Small intestine (tissue), 7 donors: ENCODE measurements around the gene STK10. TPM values are rescaled to one million over a fixed set of nuclear protein-coding genes. Genes with fewer than 3 reads are reported as not detected.
"Not testable (repeated sequence)": the region's sequence is repeated elsewhere in the genome, so short reads cannot be mapped to it uniquely, and the experiment has no call there.

Experiments
- DNase-seq, 2 donors: peaks; one replicate each; pipeline versions ENCODE4 v3.0.0 to v3.0.0-alpha.2; 2013
- FAIRE-seq: peaks from 2 replicates; lab custom pipeline; 2012; peaks lifted over from hg19 to GRCh38; lab: Jason Lieb, UNC
- H3K27ac ChIP-seq, 3 donors: one replicate each; pipeline ENCODE4 v1.5.1; 2013; ENCODE audit warnings: low read length in 2 of 3, mild to moderate bottlenecking in 2 of 3, control low read depth in 1 of 3, inconsistent platforms in 1 of 3, low read depth in 1 of 3, moderate library complexity in 1 of 3
- H3K27me3 ChIP-seq, 3 donors: one replicate each; pipeline ENCODE4 v1.6.1; 2013; ENCODE audit warnings: low read length in 3 of 3, inconsistent platforms in 1 of 3; ENCODE audit not compliant: control insufficient read depth in 3 of 3, insufficient read depth in 3 of 3
- H3K36me3 ChIP-seq, 3 donors: one replicate each; pipeline ENCODE4 v1.6.1; 2013; ENCODE audit warnings: low read length in 3 of 3, inconsistent platforms in 1 of 3, low read depth in 1 of 3, mild to moderate bottlenecking in 1 of 3, moderate library complexity in 1 of 3; ENCODE audit not compliant: control insufficient read depth in 3 of 3, insufficient read depth in 2 of 3
- H3K4me1 ChIP-seq, 3 donors: one replicate each; pipeline ENCODE4 v1.6.1; 2013; ENCODE audit warnings: low read length in 2 of 3, inconsistent platforms in 1 of 3, low read depth in 1 of 3, mild to moderate bottlenecking in 1 of 3, moderate library complexity in 1 of 3; ENCODE audit not compliant: control insufficient read depth in 3 of 3, insufficient read depth in 2 of 3
- H3K4me3 ChIP-seq, 3 donors: one replicate each; pipeline ENCODE4 v1.5.1; 2013; ENCODE audit warnings: low read length in 3 of 3, control low read depth in 1 of 3, inconsistent platforms in 1 of 3, low read depth in 1 of 3, mild to moderate bottlenecking in 1 of 3, moderate library complexity in 1 of 3
- H3K9me3 ChIP-seq, 2 donors: one replicate each; pipeline ENCODE4 v1.6.1; 2013; ENCODE audit warnings: low read depth in 1 of 2, low read length in 1 of 2; ENCODE audit not compliant: control insufficient read depth in 2 of 2, insufficient read depth in 1 of 2
- WGBS, 3 donors: extraction: QIAGEN DNeasy Blood & Tissue Kit; methylation state at CpG; one replicate each; pipeline ENCODE4 v1.1.7; 2013; 5-methylcytosine and 5-hydroxymethylcytosine counted together
- polyA plus RNA-seq, 4 donors: library from polyadenylated mRNA; stranded (reverse) in 3 of 4; unstranded in 1 of 4; fragments of 200-250 nt in 3 of 4; fragments of 120-200 nt in 1 of 4; gene quantifications; one replicate each; pipeline versions ENCODE4 v1.2.1 to v1.2.3, GENCODE V29; 2013
- donor health status: healthy with polysubstance abuse.
- donor health status: control.
- donor health status: control.
- donor health status: Bipolar disorder and iron deficiency.
- donor health status: healthy.

Gene STK10
- polyA plus RNA-seq, 4 donors, result 7.4 to 10.5 (median 9.1) TPM

DNA sequence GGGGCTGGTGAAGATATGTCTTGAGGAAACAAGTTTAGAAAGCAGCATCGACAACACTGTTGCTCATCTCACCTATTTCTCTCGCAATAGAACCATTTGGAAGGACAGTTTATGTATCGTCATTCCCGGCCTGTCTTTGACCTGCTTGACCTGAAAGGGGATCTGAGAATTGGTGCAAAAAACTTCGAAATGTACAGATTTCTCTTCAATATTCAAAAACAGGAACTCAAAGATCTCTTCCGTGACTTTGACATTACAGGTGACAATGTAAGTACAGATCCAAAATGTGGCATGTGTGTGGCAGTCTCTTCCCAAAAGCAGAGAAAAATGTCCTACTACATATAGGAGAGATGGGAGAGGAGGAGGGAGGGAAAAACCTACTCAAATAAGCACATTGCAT is 12.5 kb upstream of the STK10 start:
- whole genome bisulfite sequencing, 3 donors, result 87 to 91% (median 87%) methylated on average over 6 of the region's 6 CpGs
- Histone ChIP-seq H3K36me3 (no peaks in the 10 kb centered on the region), H3K4me1 (no peaks in the 10 kb centered on the region), H3K27ac (no peak overlapping the region), H3K27me3 (no peaks in the 10 kb centered on the region), H3K4me3 (no peak overlapping the region), H3K9me3 (no peaks in the 10 kb centered on the region)
- DNase-seq (no peak), FAIRE-seq (no peak)

- Histone ChIP-seq H3K4me1 (no peaks in the 10 kb centered on the region), H3K4me3 (no peak overlapping the region), H3K36me3 (no peaks in the 10 kb centered on the region), H3K9me3 (no peaks in the 10 kb centered on the region), H3K27me3 (no peaks in the 10 kb centered on the region), H3K27ac (no peak overlapping the region)
- WGBS, 3 donors, result 87 to 97% (median 92%) methylated on average over 10 of the region's 10 CpGs
- FAIRE-seq (no peak), DNase-seq (no peak)
Measured at GRCh38 chr5:172199446-172199845, 11.4 kb upstream of the STK10 start.

- 82 to 88% (median 83%) methylated on average over 4 of the region's 4 CpGs for WGBS, 3 donors
- not testable (repeated sequence) for FAIRE-seq
Measured at GRCh38 chr5:172197775-172198174, 9.8 kb upstream of the STK10 start.

DNA sequence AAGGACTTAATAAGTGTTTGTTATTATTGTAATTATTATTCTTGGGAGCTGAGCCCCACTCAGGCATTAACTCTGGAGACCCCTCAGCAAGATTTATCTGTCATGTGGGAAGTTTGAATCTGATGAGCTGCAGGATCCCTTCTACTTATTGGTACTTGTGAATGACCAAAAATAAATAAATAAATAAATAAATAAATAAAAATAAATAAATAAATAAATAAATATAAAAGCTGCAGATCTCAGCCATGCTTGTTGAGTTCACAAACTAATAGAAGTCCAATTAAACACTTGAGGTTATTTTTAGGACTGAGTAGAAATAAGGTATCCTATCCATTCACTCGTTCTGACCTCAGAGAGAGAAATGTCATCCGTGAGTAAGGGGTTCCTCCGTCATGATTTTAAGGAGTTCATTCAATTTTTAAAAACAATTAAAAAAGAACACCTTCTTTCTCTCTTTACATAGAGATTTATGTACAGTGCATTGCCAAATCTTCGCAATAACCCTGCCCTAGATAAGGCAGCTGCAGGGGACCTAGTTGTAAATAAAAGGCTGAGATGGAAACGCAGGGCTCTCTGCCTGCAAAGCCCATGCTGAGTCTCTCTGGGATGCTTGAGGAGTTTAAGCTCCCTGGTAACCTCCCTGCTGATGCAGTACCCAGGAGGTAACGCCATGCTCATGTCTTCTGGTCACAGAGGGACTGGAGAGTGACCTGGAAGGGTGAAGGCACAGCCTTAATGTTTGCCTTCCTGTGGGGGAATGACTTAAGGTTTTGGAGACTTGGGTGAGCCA is 7.2 kb upstream of the STK10 start:
- no peak overlapping the region for H3K27ac ChIP-seq
- 64 to 72% (median 67%) methylated on average over 6 of the region's 6 CpGs for WGBS, 3 donors
- H3K36me3 ChIP-seq, result no peaks in the 10 kb centered on the region
- FAIRE-seq (no peak), DNase-seq (no peak)
- H3K9me3 ChIP-seq, result no peaks in the 10 kb centered on the region
- H3K4me1 ChIP-seq, result no peaks in the 10 kb centered on the region
- H3K4me3 ChIP-seq, result no peak overlapping the region
- no peaks in the 10 kb centered on the region for H3K27me3 ChIP-seq

More at GRCh38 chr5:172197775-172198174, 9.8 kb upstream of the STK10 start:
- DNase-seq, H3K9me3 ChIP-seq, H3K4me3 ChIP-seq, H3K27me3 ChIP-seq, H3K4me1 ChIP-seq, H3K36me3 ChIP-seq, H3K27ac ChIP-seq: not testable (repeated sequence)

DNA sequence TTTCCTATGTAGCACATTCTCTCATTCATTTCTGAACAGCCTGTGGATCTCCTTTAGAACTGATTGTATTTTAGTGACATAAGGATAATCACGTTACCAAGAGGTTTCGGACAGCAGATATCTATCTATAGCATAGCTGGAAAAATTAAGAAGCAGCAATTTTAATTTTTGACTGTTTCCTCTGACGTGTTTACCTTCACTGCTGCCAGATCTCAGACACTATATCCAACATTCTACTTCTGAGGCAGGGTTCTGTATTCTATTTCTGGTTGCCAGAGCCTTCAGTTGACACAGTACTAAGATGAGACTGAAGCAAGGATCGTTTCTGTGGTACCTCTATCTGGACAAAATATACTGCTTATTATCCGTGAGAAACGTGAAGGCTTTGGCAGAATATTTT is 5.8 kb upstream of the STK10 start, which contains the start of gene EFCAB9:
Gene EFCAB9, plus strand, starts transcription at position 301 of the 400 bp plus-strand sequence. Its CDS starts 1 bp downstream, at position 302.
- FAIRE-seq (no peak), DNase-seq (no peak)
- no peak within 1 kb of the TSS for H3K4me3 ChIP-seq
- H3K27me3 ChIP-seq, result no peaks in the 10 kb centered on the region
- WGBS, 3 donors, result 77 to 85% (median 84%) methylated on average over 6 of the region's 6 CpGs
- H3K4me1 ChIP-seq, result peaks cover 0 to 3% (median 0%) of the 10 kb centered on the region in 3 donors
- H3K27ac ChIP-seq, result no peak within 1 kb of the TSS
- H3K9me3 ChIP-seq, result no peaks in the 10 kb centered on the region
- H3K36me3 ChIP-seq, result no peaks in the 10 kb centered on the region

GRCh38 chr5:172189693-172190296 is 1.8 kb upstream of the STK10 start:
- no peak for FAIRE-seq
- Histone ChIP-seq H3K27ac (no peak overlapping the region), H3K4me1 (peaks cover 0 to 11% (median 0%) of the 10 kb centered on the region in 3 donors), H3K9me3 (no peaks in the 10 kb centered on the region), H3K36me3 (peaks cover 0 to 4% (median 0%) of the 10 kb centered on the region in 3 donors), H3K4me3 (no peak overlapping the region), H3K27me3 (no peaks in the 10 kb centered on the region)
- no peak for DNase-seq
- WGBS, 3 donors, result 71 to 88% (median 75%) methylated on average over 3 of the region's 3 CpGs

GRCh38 chr5:172188893-172189692 is 1.1 kb upstream of the STK10 start:
- peak in 1 of 2 donors; percentile 30 for DNase-seq
- 42 to 55% (median 52%) methylated on average over 29 to 30 of the region's 30 CpGs for WGBS, 3 donors
- Histone ChIP-seq H3K36me3 (peaks cover 0 to 4% (median 0%) of the 10 kb centered on the region in 3 donors), H3K9me3 (no peaks in the 10 kb centered on the region), H3K4me3 (peak overlapping the region in 2 of 3 donors; percentile 87 to 88), H3K27me3 (no peaks in the 10 kb centered on the region), H3K4me1 (peaks cover 0 to 11% (median 3%) of the 10 kb centered on the region in 3 donors), H3K27ac (no peak overlapping the region)
- no peak for FAIRE-seq
